Body of pancreas (tissue), 4 donors: ENCODE results near the gene FBXL15. TPM values are rescaled to one million over a fixed set of nuclear protein-coding genes. Genes with fewer than 3 reads are reported as not detected.

ENCODE experiments used
- ATAC-seq: fragments of 150-250 bp; one replicate; pipeline ENCODE4 v1.9.1; 2016
- DNase-seq, 4 donors: peaks; one replicate each; pipeline ENCODE4 v3.0.0-alpha.2; 2019
- H3K27ac ChIP-seq, 4 donors: fragments of 200-600 bp; sonication (generic); 1 replicate in 3 of 4; 2 replicates in 1 of 4; pipeline versions ENCODE4 v1.5.1 to v1.6.1; 2016 to 2019; ENCODE audit warnings: mild to moderate bottlenecking in 1 of 4, mixed read lengths in 1 of 4, moderate library complexity in 1 of 4
- H3K27me3 ChIP-seq, 2 donors: fragments of 200-600 bp; sonication (generic); one replicate each; pipeline ENCODE4 v1.6.0; 2016; ENCODE audit warnings: mild to moderate bottlenecking in 1 of 2
- H3K36me3 ChIP-seq, 2 donors: fragments of 200-600 bp; sonication (generic); replicated peaks in 1 of 2; 2 replicates each; pipeline ENCODE4 v1.5.1; 2016; ENCODE audit warnings: low read depth in 2 of 2; ENCODE audit not compliant: insufficient read depth in 1 of 2
- H3K4me1 ChIP-seq: fragments of 200-600 bp; sonication (generic); one replicate; pipeline ENCODE4 v1.6.0; 2016
- H3K4me3 ChIP-seq, 2 donors: fragments of 200-600 bp; sonication (generic); 1 replicate in 1 of 2; 2 replicates in 1 of 2; pipeline ENCODE4 v1.5.1; 2016 to 2019
- H3K9me3 ChIP-seq, 3 donors: fragments of 200-600 bp; sonication (generic); 1 replicate in 2 of 3; 2 replicates in 1 of 3; pipeline ENCODE4 v1.5.1; 2016
- POLR2A ChIP-seq, 3 donors: fragments of 450-650 bp; IDR thresholded peaks; one replicate each; pipeline ENCODE4 v1.6.1; 2016; ENCODE audit warnings: antibody characterized with exemption in 3 of 3, mild to moderate bottlenecking in 2 of 3
- WGBS, 2 donors: methylation state at CpG; one replicate each; pipeline ENCODE4 v1.1.5; 2017; 5-methylcytosine and 5-hydroxymethylcytosine counted together
- intact Hi-C: fragments of 100-400 bp; cut with DNase I; formaldehyde crosslinking; loops from one replicate; pipeline ENCODE4 v1.15.1; 2023
- total RNA-seq, 2 donors: library from RNA; depleted of rRNA; stranded (reverse); fragments of >200 nt; gene quantifications; one replicate each; pipeline ENCODE4 v1.1.0, GENCODE V29; 2016
- TF ChIP-seq, protein P1 (sequence below), 7 experiments: fragments of 450-650 bp in 4 of 7; fragments of 200-600 bp in 3 of 7; sonication (generic) in 3 of 7; IDR thresholded peaks; one replicate each; pipeline ENCODE4 v1.5.1; 2016 to 2019; ENCODE audit warnings: antibody characterized with exemption in 7 of 7

FBXL15 gene
- total RNA-seq, 2 donors from 2014 or later, result 12.7 to 38.6 TPM

DNA sequence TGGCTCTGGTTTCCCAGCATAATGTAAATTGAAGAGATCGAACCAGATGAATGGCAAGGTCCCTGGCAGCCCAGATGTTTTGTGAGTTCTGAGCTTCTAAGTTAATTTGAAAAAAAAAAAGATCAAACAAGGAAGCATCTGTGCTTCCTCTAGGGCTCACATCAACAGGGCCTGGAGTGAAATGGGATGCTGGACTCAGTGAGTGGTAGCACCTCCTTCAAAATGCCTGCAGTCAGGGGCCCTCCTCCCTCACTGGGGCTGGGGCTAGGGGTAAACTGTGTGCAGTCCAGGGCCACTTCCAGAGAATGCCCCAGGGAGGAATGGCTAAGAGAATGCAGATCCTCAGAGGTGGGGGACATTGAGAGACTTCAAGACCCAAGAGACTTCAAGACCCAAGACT is 17.7 kb downstream of the FBXL15 start:
- no peak overlapping the region for H3K4me3 ChIP-seq
- 83 to 88% methylated on average over 1 of the region's 1 CpG for WGBS, 2 donors
- no peaks in the 10 kb centered on the region for H3K27me3 ChIP-seq
- no peak for ATAC-seq
- intact Hi-C loops, result no loop called here
- no peak for DNase-seq
- no peaks in the 10 kb centered on the region for H3K4me1 ChIP-seq
- no peaks in the 10 kb centered on the region for H3K36me3 ChIP-seq
- H3K9me3 ChIP-seq, result no peaks in the 10 kb centered on the region
- no peak for TF ChIP-seq POLR2A (IDR thresholded peaks at IDR 0.05)
- TF ChIP-seq, protein P1, sequence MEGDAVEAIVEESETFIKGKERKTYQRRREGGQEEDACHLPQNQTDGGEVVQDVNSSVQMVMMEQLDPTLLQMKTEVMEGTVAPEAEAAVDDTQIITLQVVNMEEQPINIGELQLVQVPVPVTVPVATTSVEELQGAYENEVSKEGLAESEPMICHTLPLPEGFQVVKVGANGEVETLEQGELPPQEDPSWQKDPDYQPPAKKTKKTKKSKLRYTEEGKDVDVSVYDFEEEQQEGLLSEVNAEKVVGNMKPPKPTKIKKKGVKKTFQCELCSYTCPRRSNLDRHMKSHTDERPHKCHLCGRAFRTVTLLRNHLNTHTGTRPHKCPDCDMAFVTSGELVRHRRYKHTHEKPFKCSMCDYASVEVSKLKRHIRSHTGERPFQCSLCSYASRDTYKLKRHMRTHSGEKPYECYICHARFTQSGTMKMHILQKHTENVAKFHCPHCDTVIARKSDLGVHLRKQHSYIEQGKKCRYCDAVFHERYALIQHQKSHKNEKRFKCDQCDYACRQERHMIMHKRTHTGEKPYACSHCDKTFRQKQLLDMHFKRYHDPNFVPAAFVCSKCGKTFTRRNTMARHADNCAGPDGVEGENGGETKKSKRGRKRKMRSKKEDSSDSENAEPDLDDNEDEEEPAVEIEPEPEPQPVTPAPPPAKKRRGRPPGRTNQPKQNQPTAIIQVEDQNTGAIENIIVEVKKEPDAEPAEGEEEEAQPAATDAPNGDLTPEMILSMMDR (IDR thresholded peaks at IDR 0.05), result no peak
- H3K27ac ChIP-seq, result no peak overlapping the region

DNA sequence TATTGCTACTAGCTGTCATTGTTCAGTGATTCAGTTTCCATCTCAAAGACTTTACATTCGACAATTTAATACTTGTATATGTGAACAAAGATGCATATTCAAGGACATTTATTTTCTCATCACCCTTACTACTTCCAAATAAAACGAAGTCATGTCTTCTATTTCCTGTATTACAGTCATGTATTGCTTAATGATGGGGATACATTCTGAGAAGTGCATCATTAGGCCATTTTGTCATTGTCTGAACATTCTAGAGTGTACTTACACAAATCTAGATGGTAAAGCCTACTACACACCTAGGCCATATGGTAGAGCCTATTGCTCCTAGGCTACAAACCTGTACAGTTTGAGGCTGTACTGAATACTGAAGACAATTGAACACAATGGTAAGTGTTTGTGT is 24.2 kb downstream of the FBXL15 start:
- Histone ChIP-seq H3K4me3 (no peak overlapping the region), H3K36me3 (no peaks in the 10 kb centered on the region), H3K27ac (no peak overlapping the region), H3K4me1 (peaks cover 7% of the 10 kb centered on the region), H3K27me3 (no peaks in the 10 kb centered on the region), H3K9me3 (no peaks in the 10 kb centered on the region)
- ATAC-seq (no peak), DNase-seq (no peak)
- no peak for TF ChIP-seq POLR2A (IDR thresholded peaks at IDR 0.05)
- TF ChIP-seq, protein P1 (IDR thresholded peaks at IDR 0.05), result no peak
- intact Hi-C loops, result no loop called here
- WGBS, 2 donors, result 58 to 61% methylated on average over 2 of the region's 2 CpGs

DNA sequence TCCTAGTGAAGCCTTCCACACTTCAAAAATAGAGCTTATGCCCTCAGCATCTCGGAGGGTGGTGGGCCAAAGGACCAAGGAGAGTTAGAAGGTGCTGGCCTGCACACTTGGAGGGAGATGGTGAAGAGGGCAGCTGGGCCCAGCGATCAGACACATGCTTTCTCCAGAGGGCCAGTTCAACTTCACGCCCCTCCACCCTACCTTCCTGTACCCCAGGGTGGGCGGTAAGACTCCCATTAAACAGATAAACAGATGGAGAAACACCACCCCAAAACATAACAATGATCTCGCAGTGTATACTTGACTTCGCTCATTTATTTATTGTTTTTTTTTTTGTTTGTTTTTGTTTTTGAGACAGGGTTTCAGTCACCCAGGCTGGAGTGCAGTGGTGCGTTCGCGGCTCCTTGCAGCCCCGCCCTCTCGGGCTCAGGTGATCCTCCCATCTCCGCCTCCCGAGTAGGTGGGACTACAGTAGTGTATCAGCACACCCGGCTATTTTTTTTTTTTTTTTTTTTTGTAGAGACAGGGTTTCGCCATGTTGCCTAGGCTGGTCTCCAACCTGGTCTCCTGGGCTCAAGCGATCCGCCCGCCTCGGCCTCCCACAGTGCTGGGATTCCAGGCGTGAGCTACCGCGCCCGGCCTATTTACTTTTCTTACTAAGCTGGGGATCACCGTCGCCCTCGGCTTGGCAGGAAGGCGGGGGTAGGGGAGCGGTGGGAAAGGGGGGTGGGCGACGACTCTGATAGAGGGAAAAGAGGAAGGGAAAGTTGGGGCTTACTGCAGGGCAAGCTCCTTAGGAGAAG is 28.9 kb downstream of the FBXL15 start:
- Histone ChIP-seq H3K36me3 (no peaks in the 10 kb centered on the region), H3K4me3 (peak overlapping the region in 1 of 2 donors; percentile 41), H3K27me3 (no peaks in the 10 kb centered on the region), H3K9me3 (peaks cover 0 to 4% (median 0%) of the 10 kb centered on the region in 3 donors), H3K27ac (peak overlapping the region; percentile 71 to 92 (median 84)), H3K4me1 (peaks cover 27% of the 10 kb centered on the region)
- peak in 2 of 3 donors; percentile 47 to 55 for TF ChIP-seq POLR2A (IDR thresholded peaks at IDR 0.05)
- TF ChIP-seq, protein P1 (IDR thresholded peaks at IDR 0.05), result no peak
- DNase-seq (peak; percentile 88 to 95 (median 94)), ATAC-seq (peak; percentile 75)
- WGBS, 2 donors, result 6 to 7% methylated on average over 29 to 30 of the region's 30 CpGs
- intact Hi-C loops, result no loop called here

DNA sequence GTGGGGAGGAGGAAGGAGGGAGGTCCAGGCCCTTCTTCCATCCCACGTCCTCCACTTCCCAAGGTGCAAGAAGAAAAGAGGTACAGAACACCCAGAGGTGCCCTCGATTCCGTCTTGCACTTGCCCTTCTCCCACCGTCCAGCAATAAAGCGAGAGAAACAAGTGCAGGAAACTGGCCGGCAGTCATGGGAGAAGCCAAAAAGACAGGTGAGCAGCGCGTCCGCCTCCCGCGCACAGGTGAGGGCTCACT is 29.4 kb downstream of the FBXL15 start:
- H3K36me3 ChIP-seq, result no peaks in the 10 kb centered on the region
- 0% methylated on average over 10 to 11 of the region's 11 CpGs for WGBS, 2 donors
- H3K4me3 ChIP-seq, result peak overlapping the region in 1 of 2 donors; percentile 41
- TF ChIP-seq, protein P1 (IDR thresholded peaks at IDR 0.05), result peak in 1 of 7 experiments; percentile 22
- peak in 2 of 3 donors; percentile 74 to 79 for TF ChIP-seq POLR2A (IDR thresholded peaks at IDR 0.05)
- peaks cover 27% of the 10 kb centered on the region for H3K4me1 ChIP-seq
- ATAC-seq, result no peak
- peak overlapping the region; percentile 71 to 92 (median 84) for H3K27ac ChIP-seq
- intact Hi-C loops, result no loop called here
- no peak for DNase-seq
- no peaks in the 10 kb centered on the region for H3K27me3 ChIP-seq
- peaks cover 0 to 4% (median 0%) of the 10 kb centered on the region in 3 donors for H3K9me3 ChIP-seq
